GM21529 (cell line): ENCODE measurements around the gene TMEM179.
"Not testable (repeated sequence)": the region's sequence is repeated elsewhere in the genome, so short reads cannot be mapped to it uniquely, and the experiment has no call there.

Experiments
- ATAC-seq: cut with Tn5 transposase; IDR thresholded peaks from one replicate; pipeline ENCODE4 v1.9.1; 2021; ENCODE audit not compliant: unreplicated experiment

TMEM179 gene

DNA sequence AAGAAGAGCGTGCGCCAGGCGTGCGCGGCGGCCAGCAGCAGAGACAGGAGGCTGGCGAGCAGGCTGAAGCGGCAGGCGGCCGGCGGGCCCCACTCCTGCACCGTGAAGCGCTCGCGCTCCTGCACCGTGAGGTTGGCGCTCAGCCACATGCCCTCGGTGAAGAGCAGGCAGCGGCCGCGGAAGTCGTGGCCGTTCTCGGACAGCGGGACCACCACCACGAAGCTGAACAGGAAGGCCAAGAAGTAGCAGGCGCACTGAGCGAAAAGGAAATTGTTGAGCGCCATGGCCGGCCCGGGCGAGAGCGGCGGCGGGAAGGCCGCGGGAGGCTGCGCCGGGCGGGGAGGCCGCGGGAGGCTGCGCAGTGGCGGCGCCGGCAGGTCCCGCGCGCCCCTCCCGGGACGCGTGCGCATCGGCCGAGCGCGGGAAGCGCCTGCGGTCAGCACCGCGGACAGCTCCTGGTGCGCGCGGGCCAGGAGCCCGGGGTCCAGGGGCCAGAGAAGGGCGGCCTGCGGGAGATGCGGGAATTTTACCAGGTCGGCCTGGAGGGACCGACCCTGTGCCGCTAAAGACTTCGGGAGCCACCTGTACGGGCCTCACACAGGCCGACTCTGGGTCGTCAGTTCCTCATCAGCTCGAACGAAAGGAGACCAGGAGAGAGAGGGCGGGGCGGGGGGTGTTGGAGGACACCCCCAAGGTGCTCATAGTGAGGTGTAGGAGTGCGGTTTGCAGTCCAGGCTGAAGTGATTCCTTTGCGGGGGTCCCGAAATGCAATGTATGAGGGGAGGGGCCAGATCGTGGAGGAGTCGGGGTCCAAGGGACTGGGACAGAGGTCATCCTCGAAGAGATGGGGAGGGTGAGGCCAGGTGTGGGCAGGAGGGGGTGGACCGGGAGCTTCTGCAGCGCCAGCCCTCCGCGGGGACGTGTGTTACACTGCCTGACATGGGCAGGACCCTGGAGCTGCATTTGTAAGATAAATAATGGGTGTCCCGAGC is at the start of gene TMEM179:
TSS of gene TMEM179 (minus strand) at position 315 of the 992 bp plus-strand sequence. CDS start at position 284, 31 bp downstream.
- no peak for ATAC-seq

DNA sequence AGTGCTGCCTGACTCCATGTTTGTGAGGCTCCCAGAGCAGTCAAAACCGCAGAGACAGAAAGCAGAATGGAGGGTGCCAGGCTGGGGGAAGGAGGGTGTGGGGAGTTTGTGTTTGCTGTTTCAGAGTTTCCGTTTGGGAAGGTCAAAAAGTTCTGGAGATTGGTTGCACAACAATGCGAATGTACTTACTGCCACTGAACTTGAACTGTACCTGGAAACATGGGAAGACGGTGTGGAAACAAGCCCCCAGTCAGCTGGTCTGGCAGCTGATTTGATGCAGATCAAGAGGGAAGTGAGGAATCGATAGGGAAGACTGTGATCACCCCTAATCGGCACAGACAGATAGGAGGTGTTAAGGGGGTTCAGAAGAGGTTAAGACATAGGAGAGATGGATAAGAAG is 49.5 kb upstream of the TMEM179 start:
- ATAC-seq, result no peak

- ATAC-seq, result not testable (repeated sequence)
Observed at GRCh38 chr14:104653130-104653920, 48.8 kb upstream of the TMEM179 start.

GRCh38 chr14:104652386-104652785 is 47.8 kb upstream of the TMEM179 start:
- ATAC-seq, result no peak

DNA sequence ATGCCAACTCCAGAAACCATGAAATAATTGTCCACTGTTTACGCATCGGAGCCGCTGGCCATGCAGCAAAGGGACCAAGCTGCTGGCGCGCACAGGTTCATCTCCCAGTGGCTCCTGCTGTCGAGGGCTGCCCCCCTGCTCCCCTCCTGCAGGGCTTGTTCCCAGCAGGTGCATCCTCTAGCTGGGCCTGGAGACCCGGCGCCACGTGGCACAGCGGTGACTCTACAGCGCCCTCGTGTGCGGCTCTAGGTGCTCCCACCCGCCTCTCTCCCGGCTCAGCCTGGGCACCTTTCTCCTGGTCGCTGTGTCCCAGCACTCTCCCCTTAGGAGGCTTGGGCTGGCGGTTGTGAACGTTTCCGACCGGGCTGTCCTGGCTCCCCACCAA is 47.3 kb upstream of the TMEM179 start:
- no peak for ATAC-seq

DNA sequence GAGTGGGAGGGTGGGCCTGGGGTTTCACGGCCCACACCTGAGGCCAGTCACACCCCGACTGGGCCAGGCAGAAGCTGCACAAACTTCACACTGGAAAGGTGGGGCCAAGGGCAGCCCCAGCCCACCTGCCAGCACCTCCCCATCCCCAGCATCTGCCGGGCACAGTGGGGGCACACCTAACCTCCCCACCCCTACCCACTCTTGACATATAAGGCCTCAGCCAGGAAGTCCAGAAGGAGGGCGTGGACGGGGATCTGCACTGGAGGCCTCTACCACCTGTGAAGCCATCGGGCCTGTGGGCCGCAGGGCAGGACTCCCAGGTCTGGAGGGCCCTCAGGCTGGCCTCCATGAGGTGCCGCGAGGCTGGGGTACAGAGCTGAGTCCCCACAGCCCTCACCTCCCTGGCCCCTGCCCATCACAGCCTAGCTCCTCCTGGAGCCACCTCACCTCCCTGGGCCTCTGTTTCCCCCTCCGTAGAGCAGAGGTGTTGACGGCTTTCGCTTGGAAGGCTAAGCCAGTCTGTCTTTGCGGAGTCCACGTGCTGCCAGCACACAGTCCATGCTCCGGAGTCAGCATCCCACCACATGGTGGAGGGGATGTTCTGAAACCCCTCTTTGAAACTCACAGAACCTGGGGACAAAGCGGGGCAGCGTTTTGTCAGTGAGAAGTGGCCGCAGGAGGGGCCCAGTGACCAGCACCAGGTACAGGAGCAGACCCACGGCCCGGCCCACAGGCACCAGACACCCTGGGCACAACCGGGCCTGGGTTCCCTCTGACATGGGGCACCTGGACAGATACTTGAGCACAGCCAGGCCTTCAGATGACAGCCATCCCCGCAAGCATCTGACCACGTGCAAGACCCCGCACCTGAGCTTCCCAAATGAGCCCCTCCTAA is 46.7 kb upstream of the TMEM179 start:
- no peak for ATAC-seq

DNA sequence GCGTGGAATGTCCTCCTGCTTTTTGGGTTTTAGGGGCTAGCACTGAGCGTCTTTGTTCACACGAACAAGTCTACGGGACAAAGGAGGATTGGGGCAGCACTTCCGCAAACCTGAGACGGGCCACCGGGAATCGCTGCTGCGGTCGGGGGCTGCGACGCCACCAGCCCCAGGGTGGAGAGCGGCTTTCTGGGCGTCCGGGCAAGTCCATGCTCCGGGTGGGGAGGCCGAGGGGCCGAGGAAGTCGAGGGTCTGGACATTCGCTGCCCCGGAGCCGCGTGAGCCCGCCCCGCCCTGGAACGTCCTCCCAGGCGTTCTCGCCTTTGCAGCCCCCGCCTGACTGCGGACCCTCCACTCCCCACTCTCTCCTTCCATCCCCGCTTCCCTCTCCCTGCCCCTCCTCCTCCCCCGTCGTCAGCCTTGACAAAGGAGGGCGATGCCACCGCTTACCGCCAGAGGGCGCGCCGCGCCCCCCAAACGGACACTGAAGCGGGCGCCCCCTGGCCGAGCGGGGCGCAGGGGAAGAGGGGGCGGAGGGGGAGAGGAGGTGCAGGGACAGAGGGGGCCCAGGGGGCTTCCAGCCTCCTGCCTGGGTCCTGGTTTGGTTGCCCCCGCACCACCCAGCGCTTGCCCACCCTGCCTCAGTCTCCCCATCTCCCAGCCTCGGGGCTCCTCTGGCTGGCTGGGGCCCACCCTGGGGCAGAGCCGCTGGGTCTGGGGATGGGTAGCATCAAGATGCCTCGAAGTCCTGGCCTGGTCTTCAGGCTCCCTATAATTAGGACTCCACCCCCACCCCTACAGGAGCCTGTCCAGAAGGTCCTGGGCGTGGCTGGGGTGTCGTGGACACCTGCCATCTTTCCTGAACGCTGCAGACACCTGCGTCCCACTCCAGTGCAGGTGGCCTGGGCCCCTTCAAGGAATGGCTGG is 45.7 kb upstream of the TMEM179 start:
- ATAC-seq, result peak; percentile 78

- no peak for ATAC-seq
Observed at GRCh38 chr14:104647467-104648043, 43.0 kb upstream of the TMEM179 start.

DNA sequence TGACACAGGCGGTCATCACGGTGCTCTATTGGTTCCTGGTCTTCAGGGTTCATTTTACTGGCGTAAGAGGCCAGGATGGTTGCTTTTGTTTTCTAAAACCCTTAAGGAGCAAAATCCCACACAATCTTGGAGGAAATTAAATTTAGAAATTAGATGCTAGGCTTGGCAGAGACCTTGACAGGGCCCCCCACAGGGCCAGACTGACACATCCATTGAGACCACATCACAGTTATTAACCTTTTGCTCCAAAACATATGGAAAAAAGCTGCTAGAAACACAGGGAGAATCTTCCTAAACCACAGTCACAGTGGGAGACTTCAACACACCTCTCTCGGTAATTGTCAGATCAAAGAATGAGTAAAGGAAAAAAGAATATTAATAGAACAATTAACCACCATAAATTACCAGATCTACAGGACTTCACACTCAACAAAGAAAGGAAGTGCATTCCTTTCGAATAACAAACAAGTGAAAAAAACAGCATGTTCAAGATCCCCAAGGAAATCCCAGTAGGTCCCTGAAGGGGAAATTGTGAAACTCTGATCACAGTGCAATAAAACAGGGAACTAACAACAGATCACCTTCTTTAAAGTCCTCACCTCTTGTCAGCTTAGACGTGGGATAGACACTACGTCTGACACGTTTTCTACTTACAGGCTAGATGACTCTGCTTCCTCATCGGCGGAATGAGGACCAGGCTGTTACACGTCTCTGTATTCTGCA is 40.2 kb upstream of the TMEM179 start:
- ATAC-seq, result no peak

DNA sequence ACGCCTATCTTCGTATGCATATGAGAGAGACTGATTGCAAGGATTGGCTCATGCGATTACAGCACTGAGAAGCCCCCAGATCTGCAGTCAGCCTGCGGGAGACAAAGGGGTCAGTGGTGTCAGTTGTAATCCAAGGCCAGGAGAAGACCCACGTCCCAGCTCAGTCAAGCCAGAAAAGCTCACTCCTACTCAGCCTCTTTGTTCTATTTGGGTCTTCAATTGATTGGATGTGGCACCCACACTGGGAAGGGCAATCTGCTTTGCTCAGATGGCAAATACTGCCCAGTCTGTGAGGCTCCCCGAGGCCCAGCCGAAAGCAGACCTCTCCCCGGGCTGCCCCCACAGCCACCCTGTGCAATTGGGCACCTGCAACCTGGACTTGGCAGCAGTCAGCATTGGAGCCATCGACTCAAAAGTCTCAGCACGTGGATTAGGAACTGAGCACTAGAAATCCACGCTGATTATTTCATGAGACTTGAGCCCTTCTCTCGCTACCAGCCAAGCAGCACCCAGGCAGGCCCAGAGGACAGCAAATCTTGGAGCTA is 39.6 kb upstream of the TMEM179 start:
- no peak for ATAC-seq

DNA sequence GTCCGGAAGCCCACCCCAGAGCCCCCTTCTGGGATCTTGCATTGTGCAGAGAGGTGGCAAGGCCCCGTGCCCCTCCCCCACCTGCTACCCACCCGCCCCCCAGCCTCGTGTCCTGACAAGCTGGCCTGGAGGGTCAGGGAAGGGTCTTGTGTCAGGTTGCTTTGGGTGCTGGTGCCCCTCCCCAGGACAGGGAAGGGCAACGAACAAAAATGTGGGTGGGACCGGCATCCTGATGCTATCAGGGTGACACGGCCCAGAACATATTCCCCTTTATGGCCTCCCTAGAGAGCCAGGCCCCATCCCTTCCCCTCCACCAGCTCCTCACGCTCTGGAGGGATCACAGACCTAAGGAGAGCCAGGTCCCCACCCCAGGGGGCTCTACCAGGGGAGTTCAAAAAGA is 38.7 kb upstream of the TMEM179 start:
- no peak for ATAC-seq

- no peak for ATAC-seq
Observed at GRCh38 chr14:104642540-104642868, 37.9 kb upstream of the TMEM179 start.

DNA sequence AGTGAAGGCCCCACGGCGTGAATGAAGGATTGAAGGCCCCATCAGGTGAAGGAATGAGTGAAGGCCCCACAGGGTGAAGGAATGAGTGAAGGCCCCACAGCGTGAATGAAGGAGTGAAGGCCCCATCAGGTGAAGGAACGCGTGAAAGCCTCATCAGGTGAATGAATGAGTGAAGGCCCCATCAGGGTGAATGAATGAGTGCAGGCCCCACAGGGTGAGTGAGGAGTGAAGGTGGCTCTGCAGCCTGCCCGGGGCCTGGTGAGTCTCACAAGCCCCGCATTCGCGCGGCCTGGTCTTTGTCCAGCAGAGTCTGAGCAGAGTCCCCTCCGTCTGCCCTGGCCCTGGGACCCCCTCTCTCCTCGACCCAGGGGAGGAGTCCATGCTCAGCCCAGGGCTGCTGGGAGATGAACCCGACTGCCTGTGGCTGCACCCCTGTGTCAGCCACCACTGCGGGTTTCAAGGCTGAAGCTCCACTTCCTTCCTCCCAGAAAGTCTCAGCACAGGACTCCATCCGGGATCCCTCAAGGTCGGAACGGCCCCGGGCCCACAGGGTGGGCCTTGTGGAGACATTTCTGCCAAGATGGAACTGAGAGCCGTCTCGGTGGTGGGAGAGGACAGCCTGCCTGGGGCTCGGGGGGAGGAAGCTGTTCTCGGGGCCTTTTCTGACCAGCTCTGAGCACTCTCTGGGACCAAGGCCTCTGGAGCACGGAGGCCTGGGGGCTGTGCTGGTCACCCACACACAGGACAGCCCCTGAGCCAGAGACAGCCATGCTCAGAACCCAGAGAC is 37.4 kb upstream of the TMEM179 start:
- ATAC-seq, result no peak

GRCh38 chr14:104640681-104641080 is 36.1 kb upstream of the TMEM179 start:
- ATAC-seq, result no peak

DNA sequence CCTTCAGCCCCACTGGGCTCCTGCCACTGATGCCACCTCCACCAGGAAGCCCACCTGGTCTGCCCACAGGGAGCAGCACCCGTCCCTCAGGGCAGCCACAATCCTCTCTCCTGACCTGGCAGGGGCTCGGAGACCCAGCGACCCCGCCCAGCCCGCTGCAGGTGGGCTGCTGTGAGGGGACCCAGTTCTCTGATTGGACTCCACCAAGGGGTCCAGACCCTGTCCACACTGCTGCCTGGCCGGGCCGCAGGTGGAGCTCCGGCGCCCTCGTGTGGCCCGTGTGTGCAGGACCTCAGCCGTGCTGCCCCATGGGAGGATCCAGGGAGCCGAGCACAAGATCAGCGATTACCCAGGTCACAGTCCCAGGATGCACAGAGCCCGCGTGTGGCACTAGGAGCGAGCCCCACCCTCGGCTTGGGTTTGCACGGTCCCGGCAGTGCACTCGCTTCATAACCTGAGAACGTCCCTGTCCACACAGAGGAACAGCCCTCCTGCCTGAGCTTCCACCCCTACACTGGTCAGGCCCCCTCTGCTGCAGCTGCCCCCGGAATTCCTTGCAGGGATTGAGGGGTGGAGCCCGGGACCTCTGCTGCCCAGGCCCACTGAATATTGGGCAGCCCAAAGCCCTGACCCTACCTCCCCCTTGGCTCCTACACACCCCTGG is 35.4 kb upstream of the TMEM179 start:
- no peak for ATAC-seq

DNA sequence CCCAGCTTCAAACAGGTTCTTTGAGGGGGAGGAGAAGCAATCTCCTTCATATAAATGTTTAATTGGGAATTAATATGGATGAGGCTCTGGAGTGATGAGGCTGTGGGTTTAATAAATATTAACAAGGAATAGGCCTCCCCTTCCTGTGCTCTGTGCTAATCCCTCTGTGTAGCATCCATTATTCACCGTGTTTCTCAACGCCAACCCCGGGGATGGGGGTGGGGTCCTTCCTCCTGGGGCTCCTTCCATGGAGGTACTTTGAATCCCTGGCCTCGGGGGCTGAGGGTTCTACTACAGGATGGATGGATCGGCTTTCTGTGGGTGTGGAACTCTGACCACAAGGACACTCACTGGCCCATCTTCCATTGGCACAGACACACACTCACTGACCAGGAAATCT is 34.9 kb upstream of the TMEM179 start:
- no peak for ATAC-seq

- no peak for ATAC-seq
Observed at GRCh38 chr14:104638927-104639450, 34.4 kb upstream of the TMEM179 start.
